GM18907 (cell line): ENCODE data around the gene MOB3B.
A peak's percentile ranks its signal among the peaks of the same experiment; 100 is the strongest.

Experiments
- ATAC-seq: cut with Tn5 transposase; IDR thresholded peaks from one replicate; pipeline ENCODE4 v1.9.1; 2021; ENCODE audit warnings: mild to moderate bottlenecking, moderate library complexity; ENCODE audit not compliant: unreplicated experiment

MOB3B gene

GRCh38 chr9:27394154-27394825 lies 135.3 kb downstream of the MOB3B start:
- ATAC-seq = no peak

DNA sequence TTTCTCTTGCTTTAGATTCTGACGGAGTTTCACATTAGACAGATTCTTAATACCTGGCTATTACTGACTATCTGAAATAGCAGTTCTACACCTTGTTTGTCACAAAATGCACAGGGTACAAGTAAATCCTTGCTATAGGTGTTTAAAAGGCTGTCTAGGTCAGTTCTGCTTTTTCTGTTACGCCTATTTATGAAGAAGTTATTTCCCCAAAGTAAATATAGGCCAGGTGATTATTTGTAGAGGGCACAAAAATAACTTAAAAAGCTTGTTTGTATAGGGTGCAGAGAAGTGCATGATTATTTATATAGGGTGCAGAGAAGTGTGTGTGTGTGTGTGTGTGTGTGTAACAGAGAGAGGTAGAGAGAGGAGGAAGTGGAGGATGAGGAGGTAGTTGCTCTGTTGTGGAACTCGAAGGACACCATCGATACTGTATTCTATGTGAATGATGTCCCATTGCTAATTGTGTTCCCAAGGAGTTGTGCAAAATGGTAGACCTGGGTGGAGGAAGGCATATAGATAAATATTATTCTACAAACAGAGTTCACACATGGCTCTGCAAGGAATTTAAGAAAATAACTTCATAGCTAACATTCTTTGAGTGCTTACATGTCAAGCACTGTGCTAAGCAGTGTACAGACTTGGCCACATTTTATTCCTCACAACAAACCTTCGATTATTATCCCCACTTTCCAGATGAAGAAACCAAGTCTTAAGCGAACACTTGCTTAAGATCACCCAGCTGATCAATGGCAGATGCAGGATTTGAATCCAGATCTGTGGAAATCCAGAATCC lies 136.4 kb downstream of the MOB3B start:
- ATAC-seq = no peak

DNA sequence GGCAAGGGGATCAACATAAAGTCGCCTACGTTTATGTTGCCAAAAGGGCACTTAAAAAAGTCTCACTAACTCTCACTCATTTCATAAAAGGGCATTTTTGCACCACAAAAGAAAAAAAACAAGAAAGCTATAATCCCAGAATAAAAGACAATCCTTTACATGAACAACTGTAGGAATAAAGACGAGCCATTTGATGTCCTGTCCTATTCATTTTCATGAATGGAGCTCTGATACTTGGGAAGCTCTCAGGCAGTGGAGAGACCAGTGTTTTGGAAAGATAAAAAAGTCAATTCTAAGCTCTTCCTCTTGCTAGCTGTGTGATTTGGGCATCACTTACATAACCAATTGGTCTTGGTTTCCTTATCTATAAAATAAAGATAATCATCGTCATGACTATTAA lies 137.2 kb downstream of the MOB3B start:
- no peak for ATAC-seq

DNA sequence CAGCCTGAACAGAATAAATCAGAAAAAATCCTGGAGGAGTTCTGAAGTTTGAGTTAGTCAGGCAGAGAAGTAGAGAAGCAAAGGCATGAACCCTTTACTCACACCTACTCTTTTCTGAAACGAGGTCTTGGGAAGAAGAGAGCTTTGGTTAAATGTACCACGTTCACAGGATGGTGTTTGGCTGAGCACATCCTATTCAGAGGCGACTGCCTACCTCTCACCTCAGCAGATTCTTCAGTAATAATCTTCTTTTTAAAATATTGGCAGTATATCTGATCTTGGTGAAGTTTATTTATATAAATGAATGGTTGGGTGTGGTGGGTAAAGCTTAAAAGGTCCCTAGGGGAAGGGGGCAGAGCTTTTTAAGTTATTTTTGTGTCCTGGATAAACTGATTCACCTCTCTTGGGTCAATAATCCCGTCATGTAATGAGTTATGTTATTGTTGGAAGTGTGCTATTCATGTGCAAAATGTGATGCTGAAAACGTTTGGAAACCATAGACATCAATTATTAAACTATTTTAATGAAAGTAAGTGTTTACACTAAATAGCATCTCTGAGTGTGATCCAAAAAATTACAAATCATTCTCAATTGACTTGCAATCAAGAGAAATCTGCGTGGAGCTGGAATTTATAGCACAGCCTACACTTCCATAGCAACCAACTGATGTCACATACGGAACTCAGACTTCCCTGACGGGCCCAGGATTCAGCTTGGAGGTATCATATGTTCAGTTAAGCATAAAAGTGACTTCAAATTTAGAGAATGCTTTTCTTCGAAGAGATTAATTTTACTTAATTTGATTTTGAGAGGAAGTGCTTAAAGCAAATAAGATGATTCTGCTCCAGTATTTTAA lies 138.3 kb downstream of the MOB3B start:
- ATAC-seq = no peak

- no peak for ATAC-seq
These were observed 141.5 kb downstream of the MOB3B start for GRCh38 chr9:27388150-27388549.

GRCh38 chr9:27387722-27388121 lies 141.9 kb downstream of the MOB3B start:
- ATAC-seq = no peak

DNA sequence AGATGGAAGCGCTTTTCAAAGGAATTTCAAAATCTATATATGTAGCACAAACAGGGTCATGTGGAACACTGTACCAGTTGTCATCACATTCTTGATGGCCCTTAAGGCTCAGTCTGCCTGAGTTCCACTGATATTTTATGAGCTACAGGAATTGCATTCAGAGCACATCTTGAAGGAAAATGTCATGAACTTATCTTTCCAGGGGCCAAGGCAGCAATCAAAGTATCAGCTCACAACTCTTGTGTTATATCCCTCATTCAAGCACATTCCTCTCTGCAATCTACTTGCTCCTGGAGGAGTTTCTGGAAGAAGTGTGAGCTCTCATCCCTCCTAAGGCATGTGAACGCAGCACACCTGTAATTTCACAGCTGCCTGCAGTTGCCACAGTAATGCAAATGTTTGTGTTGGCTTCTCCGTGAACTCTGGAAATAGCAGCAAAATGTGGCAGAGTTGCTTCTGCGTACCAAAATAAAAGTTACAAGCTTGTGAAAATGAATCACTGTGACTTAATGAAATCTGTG lies 143.0 kb downstream of the MOB3B start:
- ATAC-seq = no peak

- ATAC-seq = peak; percentile 47
These were observed 143.8 kb downstream of the MOB3B start for GRCh38 chr9:27385606-27386322.

- no peak for ATAC-seq
These were observed 145.2 kb downstream of the MOB3B start for GRCh38 chr9:27384262-27385014.

- no peak for ATAC-seq
These were observed 146.1 kb downstream of the MOB3B start for GRCh38 chr9:27383524-27383923.

DNA sequence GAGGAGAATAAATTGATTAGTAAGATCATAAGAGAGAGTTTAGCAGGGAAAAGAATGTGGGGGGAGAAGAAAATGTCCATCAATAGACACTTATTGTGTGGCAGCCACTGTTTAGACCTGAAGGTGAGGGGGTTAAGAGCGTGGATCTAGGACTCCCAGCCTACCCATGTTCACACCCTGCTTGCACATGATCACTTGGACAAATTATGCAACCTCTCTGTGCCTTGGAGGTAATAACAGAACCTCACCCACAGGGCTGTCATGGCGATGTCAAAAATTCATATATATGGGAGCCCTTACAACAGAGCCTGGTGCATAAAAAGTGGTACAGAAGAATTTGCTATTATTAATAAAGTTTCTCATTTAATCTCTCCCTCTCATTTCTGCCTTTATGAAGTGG lies 146.6 kb downstream of the MOB3B start:
- ATAC-seq = no peak

GRCh38 chr9:27382308-27382707 lies 147.3 kb downstream of the MOB3B start:
- ATAC-seq = no peak

DNA sequence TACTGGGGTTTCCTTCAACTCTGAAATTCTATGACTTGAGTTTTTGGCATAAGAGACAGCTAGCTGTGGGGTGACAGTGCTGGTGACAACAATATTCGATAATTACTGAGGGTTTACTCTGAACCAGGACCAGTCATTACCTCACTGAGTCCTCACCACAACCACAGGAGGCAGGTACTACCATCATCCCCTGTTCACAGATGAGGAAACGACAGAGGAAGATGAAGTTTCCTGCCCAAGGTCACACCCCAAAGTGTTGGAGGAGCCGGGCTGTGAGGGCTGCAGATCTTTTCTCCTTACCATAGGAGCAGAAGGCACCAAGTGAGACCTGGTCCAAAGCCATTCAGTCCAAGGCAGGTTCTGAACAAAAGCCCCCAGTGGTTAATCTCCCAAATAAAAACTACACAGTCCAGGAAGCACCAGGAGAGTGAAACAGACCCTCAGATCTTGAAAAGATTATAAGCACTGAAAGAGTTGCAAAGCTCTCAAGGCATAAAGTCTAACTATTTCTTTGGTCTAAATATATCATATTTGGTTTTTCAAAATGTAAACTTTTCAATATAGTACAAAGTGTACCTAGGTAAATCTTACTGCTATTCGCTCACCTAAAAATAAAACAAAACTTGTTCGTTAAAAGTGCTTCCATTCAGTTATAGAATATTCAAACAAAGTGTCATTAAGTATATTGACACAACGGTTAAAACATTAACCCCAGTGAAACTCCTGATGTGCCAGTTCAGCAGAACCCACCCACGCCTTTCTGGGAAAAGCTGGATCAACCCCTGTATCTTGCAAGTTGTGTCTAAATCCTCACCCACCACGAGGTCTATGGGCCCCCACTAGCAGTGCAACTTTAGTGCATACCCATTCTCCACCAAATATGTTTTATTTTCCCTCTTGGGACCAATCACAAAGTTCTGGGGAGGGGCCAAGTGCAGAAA lies 150.0 kb downstream of the MOB3B start:
- ATAC-seq = peak; percentile 43

- peak; percentile 89 for ATAC-seq
These were observed 151.7 kb downstream of the MOB3B start for GRCh38 chr9:27377811-27378456.

DNA sequence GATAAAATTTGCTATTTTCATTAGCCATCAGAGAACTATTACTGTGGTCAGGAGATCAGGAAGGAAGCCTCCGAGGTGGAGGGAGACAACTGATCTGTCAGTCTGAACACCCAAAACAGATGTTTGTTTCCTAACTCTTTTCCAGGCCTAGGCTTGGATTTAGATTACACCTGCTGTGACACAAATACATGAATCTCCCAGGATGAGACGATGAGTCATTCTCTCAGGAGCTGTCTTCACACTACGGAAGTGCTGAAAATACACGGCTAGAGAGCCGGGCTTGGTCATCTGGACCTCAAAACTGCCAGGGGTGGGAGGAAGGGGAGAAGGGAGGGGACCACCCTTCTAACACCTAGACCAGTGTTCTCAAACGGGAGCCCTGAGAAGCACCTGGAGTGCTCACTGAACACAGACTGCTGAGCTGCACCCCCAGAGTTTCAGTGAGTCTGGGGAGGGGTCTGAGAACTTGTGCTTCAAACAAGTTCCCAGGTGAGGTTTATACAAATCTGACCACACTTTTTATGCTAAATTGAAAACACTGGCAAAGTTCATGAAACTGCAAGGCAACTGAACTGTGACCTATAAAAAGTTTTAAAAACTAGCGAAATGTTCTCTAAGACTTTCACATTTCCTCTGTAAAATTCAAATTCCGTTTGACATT lies 152.3 kb downstream of the MOB3B start:
- ATAC-seq = peak; percentile 36

DNA sequence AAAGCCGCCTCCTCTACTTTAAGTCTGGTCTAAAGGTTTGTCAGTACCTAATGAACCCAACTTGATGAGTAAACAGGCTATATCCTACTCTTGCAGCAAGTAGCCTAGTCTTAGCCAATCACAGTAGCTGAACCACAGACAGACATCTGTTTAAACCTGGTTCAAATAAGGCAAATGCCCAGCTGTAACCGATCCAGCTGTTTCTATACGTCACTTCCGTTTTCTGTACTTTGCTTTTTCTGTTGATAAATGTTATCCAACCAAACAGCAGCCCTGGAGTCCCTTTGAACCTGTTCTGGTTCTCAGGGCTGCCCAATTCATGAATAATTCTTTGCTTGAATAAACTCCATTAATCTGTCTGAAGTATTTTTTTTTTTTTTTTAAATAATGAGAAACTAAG lies 155.8 kb downstream of the MOB3B start:
- no peak for ATAC-seq

GRCh38 chr9:27372615-27373014 lies 157.0 kb downstream of the MOB3B start:
- ATAC-seq = no peak

GRCh38 chr9:27371382-27371781 lies 158.2 kb downstream of the MOB3B start:
- ATAC-seq = no peak
